Measurements from ENCODE around the gene OSBPL9.

Gene OSBPL9

DNA sequence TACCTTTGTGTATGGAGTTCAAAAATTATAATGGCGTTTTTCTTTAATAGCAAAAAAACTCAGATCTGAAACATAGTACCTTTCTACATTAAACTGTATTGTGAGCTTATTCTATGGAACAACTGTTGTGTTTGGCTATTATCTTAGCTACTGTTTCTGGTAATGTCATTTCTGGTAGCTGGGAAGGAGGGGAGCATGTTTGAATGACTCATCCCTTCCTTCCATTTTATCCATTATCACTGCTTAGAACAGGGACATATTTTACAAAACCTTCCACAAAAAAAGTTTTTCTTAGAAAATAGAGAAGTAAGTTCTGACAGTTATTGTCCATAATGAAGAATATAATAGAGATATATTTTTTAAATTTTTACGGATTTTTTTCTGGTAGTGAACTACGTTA is 133.3 kb downstream of the OSBPL9 start:
- no peak for DNase-seq
- intact Hi-C loops (cut with DNase I): no loop called here

DNA sequence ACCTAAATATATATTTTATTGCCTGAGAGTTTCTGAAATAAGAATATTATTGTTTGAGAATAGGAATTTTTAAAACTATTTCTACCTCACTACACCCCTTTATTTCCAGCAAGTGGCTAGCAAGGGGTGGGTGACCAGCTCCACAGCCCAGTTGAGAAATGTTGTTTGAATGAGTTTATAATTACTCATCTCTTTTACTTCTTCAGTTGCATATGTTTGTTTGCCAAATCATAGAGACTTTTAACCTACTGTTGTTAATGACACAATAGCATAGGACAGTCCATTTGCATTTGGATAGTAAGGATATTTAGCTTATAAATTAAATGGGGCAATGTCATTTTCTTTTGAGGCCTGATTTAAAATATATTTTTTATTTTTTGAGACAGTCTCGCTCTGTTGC is 133.8 kb downstream of the OSBPL9 start:
- no peak for DNase-seq
- intact Hi-C loops (cut with DNase I): no loop called here

DNA sequence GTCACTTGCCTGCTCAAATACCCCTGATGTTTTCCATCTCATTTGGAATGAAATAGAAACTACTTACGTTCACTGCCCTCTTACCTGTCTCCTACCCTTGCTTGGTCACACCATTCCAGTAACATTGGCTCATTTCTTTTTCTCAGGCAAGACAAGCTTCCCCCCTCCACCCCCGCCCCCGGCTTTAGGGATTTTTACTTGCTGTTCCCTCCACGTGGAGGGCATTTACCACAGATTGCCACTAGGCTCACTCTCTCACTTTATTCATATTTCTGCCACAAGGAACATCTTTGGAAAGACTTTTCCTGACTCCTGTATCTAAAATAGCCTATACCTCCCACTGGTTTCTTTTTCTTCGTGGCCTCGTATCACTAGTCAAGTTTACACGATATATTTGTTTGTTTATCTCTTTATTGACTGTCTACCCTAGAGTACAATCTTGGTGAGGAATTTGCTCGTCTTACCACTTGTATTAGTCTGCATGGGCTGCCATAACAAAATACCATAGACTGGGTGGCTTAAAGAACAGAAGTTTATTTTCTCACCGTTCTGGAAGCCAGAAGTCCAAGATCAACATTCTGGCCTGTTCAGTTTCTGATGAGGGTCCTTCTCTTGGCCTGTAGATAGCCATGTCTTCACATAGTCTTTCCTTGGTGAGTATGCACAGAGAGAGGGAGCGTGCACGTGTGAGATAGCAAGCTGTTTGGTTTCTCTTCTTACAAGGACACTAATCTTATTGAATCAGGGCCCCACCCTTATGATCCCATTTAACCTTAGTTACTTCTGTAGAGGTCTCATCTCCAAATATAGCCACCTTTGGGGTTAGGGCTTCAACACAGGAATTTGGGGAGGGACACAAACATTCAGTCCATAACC is 135.4 kb downstream of the OSBPL9 start:
- intact Hi-C loops (cut with DNase I): no loop called here

DNA sequence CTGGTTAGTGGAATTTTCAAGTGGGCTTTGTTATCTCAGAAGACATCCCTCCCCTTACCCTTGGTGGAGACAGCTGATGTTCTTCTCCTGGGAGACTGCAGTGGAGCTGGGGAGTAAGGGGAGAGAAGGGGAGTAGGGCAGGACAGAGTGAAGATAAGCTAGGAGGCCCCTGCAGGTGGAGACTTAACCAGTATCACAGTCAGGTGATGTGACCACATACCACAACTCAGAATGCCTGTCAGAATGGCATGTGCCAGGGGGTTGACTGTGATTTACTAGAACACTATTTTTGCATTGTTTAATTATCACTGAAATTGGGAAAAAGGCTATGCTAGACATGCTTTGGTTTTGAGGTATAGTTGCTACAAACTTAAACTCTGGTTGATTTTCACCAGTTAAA is 137.1 kb downstream of the OSBPL9 start:
- no peak for DNase-seq
- intact Hi-C loops (cut with DNase I): no loop called here

More for the DNA sequence above, 135.4 kb downstream of the OSBPL9 start:
- DNase-seq: no peak

DNA sequence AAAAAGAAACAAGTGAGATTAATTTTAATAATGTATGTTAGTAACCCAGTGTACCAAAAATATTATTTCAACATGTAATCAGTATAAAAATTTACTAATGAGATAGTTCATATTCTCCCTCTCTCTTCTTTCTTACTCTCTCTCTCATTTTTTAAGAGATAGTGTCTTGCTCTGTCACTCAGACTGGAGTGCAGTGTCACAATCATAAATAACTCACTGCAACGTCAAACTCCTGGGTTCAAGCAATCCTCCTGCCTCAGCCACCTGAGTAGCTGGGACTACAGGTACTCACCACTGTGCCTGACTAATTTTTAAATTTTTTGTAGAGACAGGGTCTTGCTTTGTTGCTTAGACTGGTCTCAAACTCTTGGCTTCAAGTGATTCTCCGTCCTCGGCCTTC is 137.8 kb downstream of the OSBPL9 start:
- intact Hi-C loops (cut with DNase I): no loop called here
- DNase-seq: no peak

DNA sequence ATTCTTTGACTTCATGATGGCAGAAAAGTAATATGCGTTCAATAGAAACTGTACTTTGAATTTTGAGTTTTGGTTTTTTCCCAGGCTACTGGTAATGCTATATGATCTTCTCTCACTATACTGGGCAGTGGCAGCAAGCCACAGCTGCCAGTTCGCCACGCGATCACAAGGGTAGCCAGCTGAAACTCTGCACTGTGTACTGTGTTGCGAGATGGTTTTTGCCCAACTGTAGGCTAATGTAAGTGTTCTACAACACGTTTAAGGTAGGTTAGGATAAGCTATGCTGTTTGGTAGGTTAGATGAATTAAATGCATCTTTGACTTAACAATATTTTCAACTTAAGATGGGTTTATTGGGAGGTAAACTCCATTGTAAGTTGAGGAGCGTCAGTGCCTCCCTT is 138.5 kb downstream of the OSBPL9 start:
- DNase-seq: no peak
- intact Hi-C loops (cut with DNase I): no loop called here

DNA sequence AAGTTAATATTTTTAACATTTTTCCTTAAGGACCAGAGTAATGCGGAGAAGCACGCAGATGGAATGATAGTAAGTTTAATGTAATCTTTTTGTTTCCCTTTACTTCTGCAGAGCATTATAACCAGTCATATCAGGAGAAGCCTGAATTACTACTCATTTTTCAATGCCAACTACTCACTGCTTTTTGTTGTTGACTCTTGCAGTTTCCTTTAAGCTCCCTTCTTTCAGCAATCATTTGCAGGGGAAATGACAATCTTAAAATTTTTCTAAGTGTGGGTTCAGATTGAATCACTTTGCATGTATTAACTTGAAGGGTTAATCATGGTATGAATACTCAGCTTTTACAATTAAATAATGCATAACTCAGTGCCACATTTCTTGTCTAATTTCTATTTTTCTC is 139.4 kb downstream of the OSBPL9 start:
- intact Hi-C loops (cut with DNase I): no loop called here
- DNase-seq: no peak

DNA sequence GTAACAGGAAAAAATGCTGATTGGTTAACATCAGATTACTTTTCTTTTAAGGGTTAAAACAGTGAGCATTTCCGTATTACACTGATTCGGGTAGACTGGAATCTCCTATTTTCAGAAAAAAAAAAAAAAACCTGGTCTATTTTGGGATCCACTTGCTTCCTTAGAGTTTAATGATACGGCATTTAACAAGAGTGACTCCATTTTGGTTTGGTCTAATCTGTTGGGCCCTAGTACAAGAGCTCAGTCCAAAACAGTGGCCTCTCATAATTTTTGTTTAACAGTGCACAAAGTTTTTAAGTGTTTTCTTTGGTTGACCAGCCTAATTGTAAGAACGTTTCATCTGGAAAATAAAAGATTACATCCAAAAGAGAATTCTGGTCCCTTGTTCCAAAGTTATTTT is 141.4 kb downstream of the OSBPL9 start:
- no peak for DNase-seq
- intact Hi-C loops (cut with DNase I): no loop called here

DNA sequence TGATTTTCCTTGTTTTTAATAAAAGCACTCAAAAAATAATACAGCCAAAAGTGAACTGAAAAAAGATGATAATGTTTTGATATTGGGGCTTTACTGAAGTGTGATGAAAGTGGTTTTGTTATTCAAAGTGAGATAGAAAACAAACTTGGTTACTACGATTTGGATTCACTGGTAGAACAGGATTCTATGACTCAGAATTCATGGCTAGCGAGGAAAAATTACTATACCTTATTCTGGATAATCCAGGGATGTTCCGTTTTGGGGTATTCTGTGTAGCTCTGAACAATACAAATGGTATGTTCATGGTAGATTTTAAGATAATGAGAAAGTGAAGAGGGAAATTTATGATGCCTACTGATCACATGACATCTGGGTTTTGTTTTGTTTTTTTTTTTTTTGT is 144.0 kb downstream of the OSBPL9 start:
- intact Hi-C loops (cut with DNase I): no loop called here

DNA sequence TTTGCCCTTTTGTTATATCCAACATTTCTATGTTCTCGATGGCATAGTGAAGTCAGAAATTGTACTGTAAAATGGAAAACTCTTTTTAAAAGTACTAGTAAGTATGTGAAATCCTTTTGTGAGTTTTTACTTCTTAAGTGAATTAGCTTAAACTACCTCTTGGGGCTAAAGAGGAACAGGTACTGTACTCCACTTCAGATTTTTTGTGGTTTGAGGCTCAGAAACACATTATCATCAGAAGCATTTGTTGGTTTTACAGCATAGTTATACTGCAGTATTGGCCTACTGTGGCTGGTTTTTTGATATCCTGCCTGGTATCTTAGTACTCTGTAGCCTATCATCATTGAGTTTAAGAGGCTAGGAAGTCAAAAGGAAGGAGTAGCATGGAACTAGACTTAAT is 144.5 kb downstream of the OSBPL9 start:
- no peak for DNase-seq
- intact Hi-C loops (cut with DNase I): no loop called here

More for the DNA sequence above, 144.0 kb downstream of the OSBPL9 start:
- DNase-seq: no peak

DNA sequence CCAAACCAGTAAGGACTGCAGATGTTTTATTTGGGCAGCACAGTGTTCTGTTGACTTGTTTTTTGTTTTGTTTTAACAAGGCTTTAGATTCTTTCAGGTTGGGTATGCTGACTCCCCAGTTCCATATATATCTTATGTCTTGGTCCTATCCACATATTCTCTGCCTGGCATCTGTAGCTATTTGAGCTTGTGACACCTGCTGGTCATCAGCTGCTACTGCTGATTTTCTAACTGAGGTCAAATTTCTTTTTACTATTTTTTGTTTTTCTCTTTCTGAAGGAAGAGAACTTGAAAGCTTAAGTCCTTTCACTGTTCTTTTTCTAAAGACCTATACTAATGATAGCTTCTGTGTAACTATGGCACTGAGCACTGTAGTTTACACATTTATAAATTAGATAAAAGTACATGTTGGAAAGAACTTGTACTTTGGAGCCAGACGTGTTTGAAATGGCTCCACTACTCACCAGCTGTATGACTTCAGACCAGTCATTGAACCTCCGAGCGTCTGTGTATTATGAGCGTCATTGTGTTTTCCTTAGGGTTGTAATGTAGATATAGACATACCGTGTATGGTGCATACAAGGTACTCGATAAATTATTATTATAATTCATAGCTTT is 152.2 kb downstream of the OSBPL9 start:
- peak in 22 of 42 donors; percentile 15 to 76 (median 38) for DNase-seq
- intact Hi-C loops (cut with DNase I): no loop called here

DNA sequence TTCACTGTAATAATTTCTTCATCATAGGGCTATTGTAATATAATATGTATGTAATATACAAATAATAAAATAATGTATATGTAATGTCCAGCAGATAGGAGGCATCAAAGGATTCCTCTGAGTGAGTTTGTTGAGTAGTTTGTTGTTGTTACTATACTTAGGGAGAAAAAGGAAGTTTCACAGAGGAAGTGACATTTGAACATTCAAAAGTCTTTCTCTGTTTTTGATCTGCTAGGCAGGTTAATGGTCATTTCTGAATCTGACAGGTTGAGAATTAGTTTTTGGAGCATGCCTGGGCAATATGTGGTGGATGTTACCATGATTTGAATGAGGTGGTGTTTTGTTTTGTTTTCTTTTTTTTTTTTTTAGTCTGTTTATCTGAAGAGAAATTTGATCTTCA is 159.5 kb downstream of the OSBPL9 start:
- intact Hi-C loops (cut with DNase I): no loop called here
- no peak for DNase-seq

DNA sequence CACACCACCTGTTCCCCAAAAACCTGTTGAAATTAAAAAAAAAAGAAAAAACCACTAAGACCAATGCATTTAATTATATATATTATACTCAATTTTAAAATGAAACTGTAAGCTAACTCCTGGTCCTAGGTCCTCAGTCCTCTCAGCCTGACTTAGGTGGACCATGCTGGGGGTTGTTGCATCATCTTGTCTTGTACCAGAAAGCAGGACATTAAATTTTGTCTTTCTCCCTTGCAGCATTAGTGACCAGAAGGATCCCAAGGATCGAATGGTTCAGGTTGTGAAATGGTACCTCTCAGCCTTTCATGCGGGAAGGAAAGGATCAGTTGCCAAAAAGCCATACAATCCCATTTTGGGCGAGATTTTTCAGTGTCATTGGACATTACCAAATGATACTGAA is 164.0 kb downstream of the OSBPL9 start:
- DNase-seq: no peak
- intact Hi-C loops (cut with DNase I): no loop called here

DNA sequence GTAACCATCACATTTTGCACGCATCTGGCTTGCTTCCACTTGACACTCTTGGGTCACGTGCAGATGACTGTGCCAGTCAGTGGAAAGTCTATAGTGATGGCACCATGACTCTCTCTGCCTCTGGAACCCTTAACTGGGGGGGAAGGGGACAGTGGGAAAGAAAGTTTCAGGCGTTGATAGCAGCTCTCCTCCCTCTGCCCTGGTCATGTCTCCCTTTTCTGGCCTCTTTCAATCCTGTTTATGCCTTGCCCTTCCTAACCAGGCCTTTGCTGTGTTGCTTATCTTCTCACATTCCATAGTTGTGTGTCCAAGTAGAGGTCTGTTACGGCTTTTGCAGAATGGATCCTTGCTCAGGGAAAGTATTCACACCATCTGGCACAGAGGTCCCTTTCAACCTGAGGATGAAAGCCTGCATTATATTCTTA is 168.1 kb downstream of the OSBPL9 start:
- intact Hi-C loops (cut with DNase I): no loop called here
- DNase-seq: peak in 2 of 42 donors; percentile 6 to 50

DNA sequence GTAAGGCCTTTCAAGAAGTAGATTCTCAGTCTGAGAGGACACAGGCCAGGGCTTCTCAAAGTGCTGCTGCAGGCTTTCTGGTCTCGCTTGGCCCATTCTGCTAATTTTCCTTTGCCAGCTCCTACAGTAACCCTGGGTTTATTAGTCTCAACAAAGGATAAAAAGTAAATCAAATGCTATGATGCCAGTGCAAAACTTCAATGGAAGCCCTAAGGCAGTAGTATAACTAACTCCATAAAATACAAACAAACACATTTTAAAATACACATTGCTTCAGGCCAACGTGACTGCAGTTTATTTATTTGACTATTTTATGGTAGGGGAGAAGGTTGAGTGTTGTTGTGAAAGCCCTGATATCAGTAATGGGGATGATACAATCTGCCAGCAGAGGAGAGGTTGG is 172.0 kb downstream of the OSBPL9 start:
- DNase-seq: no peak
- intact Hi-C loops (cut with DNase I): no loop called here

DNA sequence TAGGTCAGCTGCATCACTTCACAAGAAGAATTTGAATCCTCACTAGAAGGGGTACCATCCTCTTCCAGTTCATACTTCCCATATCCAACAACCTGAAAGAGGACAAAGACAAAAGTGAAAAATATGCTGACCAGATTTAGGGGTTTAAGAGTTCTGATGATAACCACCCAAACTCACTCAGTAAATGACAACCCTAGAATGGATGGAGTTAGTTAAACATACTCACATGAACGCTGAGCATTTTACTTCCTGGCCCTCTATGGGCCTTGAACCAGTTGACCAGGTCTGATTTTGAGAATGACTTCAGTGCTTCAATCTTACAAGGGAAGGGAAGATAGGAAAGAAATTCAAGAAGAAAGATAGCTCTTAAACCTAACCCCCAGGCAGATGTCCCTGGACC is 172.4 kb downstream of the OSBPL9 start:
- DNase-seq: no peak
- intact Hi-C loops (cut with DNase I): no loop called here

DNA sequence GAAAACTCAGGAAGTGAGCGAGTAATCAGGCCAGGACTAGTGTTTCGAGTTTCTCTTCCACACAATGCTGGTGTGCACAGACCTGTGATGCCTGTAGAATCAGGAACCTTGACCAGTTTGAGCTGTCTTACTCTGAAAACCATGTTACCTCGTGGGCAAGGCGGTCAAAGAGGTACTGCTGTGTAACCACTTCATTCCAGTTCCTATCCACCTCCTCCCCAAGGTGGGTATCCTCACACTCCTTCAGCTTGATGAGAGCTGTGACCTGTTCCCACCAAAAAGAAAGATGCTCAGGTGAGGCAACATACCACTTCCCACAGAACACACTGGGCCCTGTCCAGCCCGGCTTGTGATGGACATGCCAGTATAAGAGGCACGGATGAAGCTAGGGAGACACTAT is 173.5 kb downstream of the OSBPL9 start:
- intact Hi-C loops (cut with DNase I): no loop called here
- DNase-seq: no peak

DNA sequence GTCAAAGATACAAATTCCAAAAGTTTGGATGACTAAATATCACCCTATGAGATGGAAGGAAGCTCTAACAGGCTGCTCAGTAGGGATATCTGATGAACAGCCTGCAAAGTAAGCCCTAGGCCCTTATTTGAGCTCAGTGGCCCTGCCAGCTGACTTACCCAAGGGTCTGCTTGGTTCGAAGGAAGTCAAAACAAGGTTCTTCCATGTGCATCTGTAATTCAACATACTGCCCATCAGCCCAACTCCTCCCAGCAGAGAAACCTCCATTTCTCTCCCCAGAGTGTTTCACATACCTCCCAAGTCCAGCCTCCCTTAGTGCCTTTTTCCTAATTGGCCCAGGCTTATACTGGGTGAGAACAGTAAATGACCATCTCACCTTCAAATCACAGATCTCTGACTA is 175.0 kb downstream of the OSBPL9 start:
- intact Hi-C loops (cut with DNase I): no loop called here

DNA sequence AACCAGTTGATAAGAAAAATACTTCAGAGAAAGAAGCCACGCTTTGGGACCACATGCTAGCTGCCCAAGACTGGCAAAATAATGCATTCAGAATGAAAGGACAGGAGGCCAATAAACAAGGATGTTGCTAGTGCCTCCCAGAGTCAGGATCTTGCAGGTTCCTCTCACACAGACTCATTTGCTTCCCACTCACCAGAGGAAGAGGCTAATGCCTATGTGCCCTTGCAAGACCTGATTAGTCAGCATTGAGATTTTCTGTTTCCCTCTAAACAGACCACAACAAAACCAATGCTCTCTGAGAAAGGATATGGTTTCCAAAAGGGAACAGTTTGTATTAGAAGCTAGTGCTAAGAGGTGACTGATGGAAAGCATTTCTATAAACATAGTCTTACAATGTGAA is 176.0 kb downstream of the OSBPL9 start:
- intact Hi-C loops (cut with DNase I): no loop called here
- DNase-seq: peak in 4 of 42 donors; percentile 26 to 56 (median 39)

More for the DNA sequence above, 175.0 kb downstream of the OSBPL9 start:
- no peak for DNase-seq

DNA sequence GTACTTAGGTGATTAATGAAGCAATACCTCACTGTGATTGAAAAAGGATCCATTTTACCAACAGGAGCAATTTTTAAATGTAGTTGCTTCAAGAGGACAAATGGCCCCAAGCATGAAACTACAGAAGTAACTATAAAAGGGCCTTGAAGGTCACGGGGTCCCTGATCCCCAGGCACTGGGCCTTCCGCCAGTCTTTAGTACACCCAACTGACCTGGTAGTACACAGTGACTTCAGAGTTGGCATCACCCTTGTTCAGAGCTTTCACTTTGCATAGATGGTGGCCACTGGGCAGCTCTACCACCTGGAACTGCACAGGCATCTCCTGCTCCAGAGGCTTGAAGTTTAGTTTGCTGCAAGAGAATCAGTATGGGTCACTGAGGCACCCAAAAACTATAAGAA is 177.4 kb downstream of the OSBPL9 start:
- DNase-seq: no peak
- intact Hi-C loops (cut with DNase I): no loop called here

DNA sequence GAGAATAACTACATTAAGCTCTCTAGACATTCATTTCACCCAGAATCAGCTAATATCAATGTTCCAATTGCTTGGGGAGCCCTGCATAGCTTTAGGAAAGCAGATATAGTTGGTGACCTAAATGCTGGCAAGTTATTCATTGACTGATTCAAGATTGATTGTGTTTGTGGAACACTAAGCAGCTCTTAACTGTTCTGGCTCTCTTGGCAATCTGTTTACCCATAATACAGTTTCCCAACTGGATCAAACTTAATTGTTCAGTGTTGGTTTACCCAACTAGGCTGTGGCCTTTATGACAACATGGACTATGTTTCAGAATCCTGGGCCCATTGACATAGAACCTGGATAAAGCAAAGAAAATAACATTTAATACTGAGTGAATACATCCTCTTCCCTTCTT is 178.0 kb downstream of the OSBPL9 start:
- no peak for DNase-seq
- intact Hi-C loops (cut with DNase I): no loop called here
